ENCODE results near the gene LCAT.
"Not testable (repeated sequence)": the region's sequence is repeated elsewhere in the genome, so short reads cannot be mapped to it uniquely, and the experiment has no call there.

The LCAT gene

GRCh38 chr16:67931712-67932461 is 12.0 kb downstream of the LCAT start, which contains the start of gene CTRL:
Gene CTRL (minus strand): TSS chr16:67931862. CDS start chr16:67931852, 10 bp downstream.
- DNase-seq (ENCODE audit: low read depth), result no peak

- DNase-seq (ENCODE audit: low read depth), result no peak
Measured at GRCh38 chr16:67930678-67931211, 13.2 kb downstream of the LCAT start.

GRCh38 chr16:67930191-67930590 is 13.7 kb downstream of the LCAT start:
- no peak for DNase-seq (ENCODE audit: low read depth)

- no peak for DNase-seq (ENCODE audit: low read depth)
Measured at GRCh38 chr16:67928561-67929364, 15.2 kb downstream of the LCAT start.

GRCh38 chr16:67928147-67928546 is 15.8 kb downstream of the LCAT start:
- no peak for DNase-seq (ENCODE audit: low read depth)

- no peak for DNase-seq (ENCODE audit: low read depth)
Measured at GRCh38 chr16:67927131-67927941, 16.6 kb downstream of the LCAT start.

- no peak for DNase-seq (ENCODE audit: low read depth)
Measured at GRCh38 chr16:67926181-67926750, 17.7 kb downstream of the LCAT start.

- DNase-seq (ENCODE audit: low read depth), result no peak
Measured at GRCh38 chr16:67924140-67924906, 19.6 kb downstream of the LCAT start.

GRCh38 chr16:67923414-67924116 is 20.4 kb downstream of the LCAT start:
- no peak for DNase-seq (ENCODE audit: low read depth)

- no peak for DNase-seq (ENCODE audit: low read depth)
Measured at GRCh38 chr16:67922740-67923139, 21.2 kb downstream of the LCAT start.

- DNase-seq (ENCODE audit: low read depth), result no peak
Measured at GRCh38 chr16:67922221-67922620, 21.7 kb downstream of the LCAT start.

- no peak for DNase-seq (ENCODE audit: low read depth)
Measured at GRCh38 chr16:67919622-67920221, 24.2 kb downstream of the LCAT start.

- DNase-seq (ENCODE audit: low read depth), result peak; percentile 62
Measured at GRCh38 chr16:67917852-67918236, 26.1 kb downstream of the LCAT start.

GRCh38 chr16:67917140-67917851 is 26.6 kb downstream of the LCAT start:
- no peak for DNase-seq (ENCODE audit: low read depth)

GRCh38 chr16:67915831-67916723 is 27.8 kb downstream of the LCAT start:
- DNase-seq (ENCODE audit: low read depth), result no peak

- not testable (repeated sequence) for DNase-seq (ENCODE audit: low read depth)
Measured at GRCh38 chr16:67915496-67915769, 28.5 kb downstream of the LCAT start.

- DNase-seq (ENCODE audit: low read depth), result no peak
Measured at GRCh38 chr16:67914758-67915495, 29.0 kb downstream of the LCAT start.

- DNase-seq (ENCODE audit: low read depth), result no peak
Measured at GRCh38 chr16:67910158-67910557, 33.8 kb downstream of the LCAT start.
